Measurements from ENCODE around the gene WAPL. TPM values are rescaled to one million over a fixed set of nuclear protein-coding genes. Genes with fewer than 3 reads are reported as not detected.

WAPL gene
- total and polyA plus RNA-seq, 2 of the 4 experiments (the other 2 are of a cell fraction), result 11.5 to 31.7 TPM

- ChIA-PET CTCF (no interaction called here), POLR2A (ENCODE audit: unreplicated experiment) (no interaction called here)
- Histone ChIP-seq H2BK120ac (ENCODE audit: low read depth, low read length) (no peak overlapping the region), H3K9me1 (ENCODE audit: insufficient read depth, low read length) (peaks cover 12% of the 10 kb centered on the region), H3K27ac (ENCODE audit: insufficient read depth, low read length) (no peak overlapping the region), H2BK15ac (ENCODE audit: low read depth, low read length) (no peak overlapping the region), H2AFZ (replicated peaks; ENCODE audit: low read length, poor library complexity) (no peak overlapping the region), H4K8ac (ENCODE audit: low read depth in 2 of 2, low read length in 2 of 2) (no peak overlapping the region), H2BK20ac (ENCODE audit: low read depth, low read length) (no peak overlapping the region), H3K56ac (ENCODE audit: extremely low read depth, insufficient read depth, low read length) (no peak overlapping the region), H3K36me3 (ENCODE audit: control insufficient read depth, insufficient read depth, low read length) (peaks cover 25% of the 10 kb centered on the region), H3K9me3 (ENCODE audit: control insufficient read depth, insufficient read depth, low read length) (no peaks in the 10 kb centered on the region), H2AK9ac (replicated peaks; ENCODE audit: low read depth, low read length, poor library complexity) (no peak overlapping the region), H3K79me1 (ENCODE audit: low read depth in 1 of 2, low read length in 2 of 2) (peaks cover 19 to 55% of the 10 kb centered on the region in 2 experiments), H4K5ac (ENCODE audit: low read depth, low read length) (no peak overlapping the region), H3K23ac (ENCODE audit: low read depth, low read length) (no peak overlapping the region), H3K18ac (ENCODE audit: low read depth, low read length) (no peak overlapping the region), H2BK5ac (ENCODE audit: low read depth, low read length, poor library complexity, severe bottlenecking) (no peak overlapping the region), H3K27me3 (ENCODE audit: control insufficient read depth, insufficient read depth, low read length) (no peaks in the 10 kb centered on the region), H3K14ac (replicated peaks; ENCODE audit: low read depth, low read length) (no peak overlapping the region), H4K91ac (ENCODE audit: insufficient read depth, low read depth, low read length) (no peak overlapping the region), H4K20me1 (ENCODE audit: insufficient read depth, low read length) (peaks cover 61% of the 10 kb centered on the region), H3K4me1 (ENCODE audit: control insufficient read depth, insufficient read depth, low read length) (peaks cover 3% of the 10 kb centered on the region; the same call in 1 of the 2 replicates), H2AK5ac (ENCODE audit: low read depth, low read length) (no peak overlapping the region), H3K9ac (ENCODE audit: low read depth, low read length) (no peak overlapping the region), H3K4me3 (ENCODE audit: insufficient read depth, low read depth, low read length) (no peak overlapping the region), H3K4ac (ENCODE audit: low read depth, low read length) (no peak overlapping the region), H3K4me2 (ENCODE audit: low read depth, low read length) (no peak overlapping the region)
- DNase-seq (no peak), ATAC-seq (ENCODE audit: low read depth) (no peak)
- intact Hi-C loops (cut with micrococcal nuclease), result no loop called here
- in situ Hi-C loops (cut with MboI; ENCODE audit: low sequenced_read_pairs), result loop anchor here (25.0 kb wide), 1 partner anchor 376 kb away; no protein-coding TSS in a partner anchor
- no TSS peak for BruUV-seq (replicated peaks)
- dilution Hi-C loops (cut with HindIII; ENCODE audit: low sequenced_read_pairs, unreplicated experiment), result no loop called here
- TF ChIP-seq CEBPB (IDR thresholded peaks at IDR 0.05; ENCODE audit: low read depth, low read length), result no peak
- no peak for TF ChIP-seq RAD21 (IDR thresholded peaks at IDR 0.05; ENCODE audit: low read length)
- no peak for TF ChIP-seq NFE2L2 (IDR thresholded peaks at IDR 0.05; ENCODE audit: low read depth, low read length)
- TF ChIP-seq MXI1 (IDR thresholded peaks at IDR 0.05; ENCODE audit: borderline replicate concordance, low read depth, low read length), result no peak
- TF ChIP-seq MAZ (IDR thresholded peaks at IDR 0.05; ENCODE audit: borderline replicate concordance, low read depth, low read length), result no peak
- no peak for TF ChIP-seq CTCF (conservative IDR thresholded peaks at IDR 0.05; ENCODE audit: low read depth, low read length)
- no peak for TF ChIP-seq RCOR1 (IDR thresholded peaks at IDR 0.05; ENCODE audit: insufficient replicate concordance, low read length)
- TF ChIP-seq FOS (IDR thresholded peaks at IDR 0.05; ENCODE audit: low read depth, low read length), result no peak
- TF ChIP-seq USF2 (IDR thresholded peaks at IDR 0.05; ENCODE audit: low read depth, low read length), result no peak
- TF ChIP-seq CHD1 (IDR thresholded peaks at IDR 0.05; ENCODE audit: low read depth, low read length), result no peak
- TF ChIP-seq SMC3 (IDR thresholded peaks at IDR 0.05; ENCODE audit: low read depth, low read length), result no peak
- WGBS, 2 experiments (ENCODE audit: extremely low coverage in 2 of 2, insufficient read length in 1 of 2), result 89% methylated on average over 3 of the region's 5 CpGs; no CpG with 5 or more reads in 1 of the 2 experiments
Measured at GRCh38 chr10:86511027-86511865, 10.3 kb downstream of the WAPL start.

All from IMR-90 (cell line).